Mesodermal cell (in vitro differentiated cells): ENCODE data around the gene BMERB1.
"Not testable (repeated sequence)": the region's sequence is repeated elsewhere in the genome, so short reads cannot be mapped to it uniquely, and the experiment has no call there.

ENCODE experiments used
- H3K27ac ChIP-seq: 2 replicates; pipeline ENCODE4 v1.7.0; 2013; ENCODE audit warnings: mild to moderate bottlenecking, low read depth, low read length, moderate library complexity; ENCODE audit not compliant: severe bottlenecking
- H3K36me3 ChIP-seq: 2 replicates; pipeline ENCODE4 v1.7.1; 2013; ENCODE audit warnings: mild to moderate bottlenecking, low read length, moderate library complexity; ENCODE audit not compliant: control insufficient read depth, insufficient read depth
- H3K4me1 ChIP-seq: one replicate; pipeline ENCODE4 v1.7.1; 2013; ENCODE audit warnings: mild to moderate bottlenecking, low read length; ENCODE audit not compliant: insufficient read depth, control insufficient read depth, poor library complexity, severe bottlenecking
- H3K4me3 ChIP-seq: 2 replicates; pipeline ENCODE4 v1.7.0; 2013; ENCODE audit warnings: low read length, control low read depth, mild to moderate bottlenecking; ENCODE audit not compliant: insufficient read depth, poor library complexity, severe bottlenecking; ENCODE audit errors: extremely low read depth
- H3K9me3 ChIP-seq: 2 replicates; pipeline ENCODE4 v1.7.1; 2013; ENCODE audit warnings: mild to moderate bottlenecking, low read length, moderate library complexity; ENCODE audit not compliant: control insufficient read depth
- WGBS, 2 experiments: methylation state at CpG; one replicate each; pipeline ENCODE4 v1.1.5; 2013; ENCODE audit warnings: missing lambda C conversion rate in 2 of 2; ENCODE audit not compliant: insufficient coverage in 2 of 2; 5-methylcytosine and 5-hydroxymethylcytosine counted together

Gene BMERB1

DNA sequence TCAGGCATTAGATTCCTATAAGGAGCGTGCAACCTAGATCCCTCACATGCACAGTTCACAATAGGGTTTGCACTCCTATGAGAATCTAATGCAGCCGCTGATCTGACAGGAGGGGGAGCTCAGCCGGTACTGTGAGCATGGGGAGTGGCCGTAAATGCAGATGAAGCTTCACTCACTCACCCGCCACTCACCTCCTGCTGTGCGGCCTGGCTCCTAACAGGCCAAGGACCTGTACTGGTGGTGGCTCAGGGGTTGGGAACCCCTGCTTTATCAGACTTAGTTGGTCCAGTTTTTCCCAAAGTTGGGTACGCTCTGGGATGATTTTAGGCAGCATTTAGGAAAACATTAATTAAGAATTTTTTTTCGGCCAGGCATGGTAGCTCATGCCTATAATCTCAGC is 104.8 kb downstream of the BMERB1 start:
- 57 to 60% methylated on average over 3 to 4 of the region's 8 CpGs for WGBS, 2 experiments
- H3K9me3 ChIP-seq: peaks cover 15% of the 10 kb centered on the region
- no peaks in the 10 kb centered on the region for H3K4me1 ChIP-seq

DNA sequence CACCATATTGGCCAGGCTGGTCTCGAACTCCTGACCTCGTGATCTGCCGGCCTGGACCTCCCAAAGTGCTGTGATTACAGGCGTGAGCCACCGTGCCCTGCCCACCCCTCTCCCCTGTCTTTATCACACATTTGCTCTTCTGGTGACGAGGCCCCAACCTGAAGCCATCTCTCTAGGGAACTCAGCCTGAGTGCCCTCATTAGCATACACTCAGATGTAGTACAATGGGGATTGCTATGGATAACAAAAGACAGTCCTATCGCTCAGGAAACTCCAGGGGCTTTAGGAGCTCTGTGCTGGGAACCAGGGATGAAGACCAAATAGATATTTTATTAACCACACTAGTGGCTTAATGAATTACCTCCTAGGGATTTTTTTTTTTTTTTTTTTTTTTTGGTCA is 107.9 kb downstream of the BMERB1 start:
- 68 to 78% methylated on average over 5 to 6 of the region's 7 CpGs for WGBS, 2 experiments

More for the DNA sequence above, 104.8 kb downstream of the BMERB1 start:
- H3K4me3 ChIP-seq: no peak overlapping the region
- no peak overlapping the region for H3K27ac ChIP-seq
- peaks cover 8% of the 10 kb centered on the region for H3K36me3 ChIP-seq

DNA sequence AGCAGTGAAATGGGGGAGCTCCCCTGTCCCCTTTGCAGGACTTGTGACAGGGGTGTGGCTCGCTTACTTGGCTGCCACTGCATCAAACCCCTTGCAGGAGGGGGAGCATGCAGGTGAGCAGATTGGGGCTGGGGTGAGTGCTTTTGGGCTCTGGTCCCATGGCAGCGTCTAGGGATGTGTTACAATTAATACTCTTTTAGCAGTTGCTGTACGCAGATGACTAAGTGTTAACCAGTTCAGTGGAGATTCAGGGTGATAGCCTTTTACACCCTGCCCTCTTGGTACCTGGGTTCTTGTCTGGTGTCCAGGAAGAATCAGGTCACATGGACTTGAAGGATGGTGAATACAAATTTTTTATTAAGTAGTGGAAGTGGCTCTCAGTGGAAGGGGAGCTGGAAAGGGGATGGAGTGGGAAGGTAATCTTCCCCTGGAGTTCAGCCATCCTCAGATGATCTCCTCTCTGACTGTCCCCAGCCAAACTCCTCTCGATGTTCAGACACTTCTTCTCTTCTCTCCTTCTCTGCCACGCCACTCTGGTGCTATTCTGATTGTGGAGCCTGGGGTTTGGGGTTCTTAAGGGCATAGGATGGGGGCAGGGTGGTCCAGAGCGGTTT is 108.5 kb downstream of the BMERB1 start:
- H3K27ac ChIP-seq: no peak overlapping the region
- H3K4me1 ChIP-seq: peaks cover 4% of the 10 kb centered on the region
- no peaks in the 10 kb centered on the region for H3K36me3 ChIP-seq
- peaks cover 15% of the 10 kb centered on the region for H3K9me3 ChIP-seq
- no peak overlapping the region for H3K4me3 ChIP-seq
- 87 to 93% methylated on average over 2 to 3 of the region's 6 CpGs for WGBS, 2 experiments

More for the DNA sequence above, 107.9 kb downstream of the BMERB1 start:
- Histone ChIP-seq H3K4me1 (peaks cover 4% of the 10 kb centered on the region), H3K36me3 (no peaks in the 10 kb centered on the region), H3K9me3 (peaks cover 15% of the 10 kb centered on the region), H3K27ac (no peak overlapping the region), H3K4me3 (no peak overlapping the region)

DNA sequence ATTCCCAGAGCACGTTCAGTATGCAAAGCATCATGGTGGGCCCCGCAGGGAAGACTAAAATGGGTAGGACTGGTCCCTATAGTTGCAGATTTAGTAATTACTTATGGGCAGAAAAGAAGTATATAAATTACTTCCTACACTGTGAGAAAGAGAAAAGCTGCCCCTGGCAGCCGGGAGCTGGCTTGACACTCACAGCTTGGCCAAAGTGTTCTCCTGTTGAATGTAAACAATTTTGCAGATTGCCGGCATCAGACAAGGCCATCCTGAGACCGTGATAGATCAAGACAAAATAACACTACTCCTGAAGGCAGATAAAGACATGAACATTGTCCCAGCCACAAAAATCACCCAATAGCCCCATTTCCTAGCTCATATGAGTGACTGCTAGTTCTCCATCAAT is 110.0 kb downstream of the BMERB1 start:
- peaks cover 20% of the 10 kb centered on the region for H3K9me3 ChIP-seq
- WGBS, 2 experiments: 93 to 100% methylated on average over 2 to 4 of the region's 5 CpGs
- H3K4me1 ChIP-seq: peaks cover 4% of the 10 kb centered on the region
- no peak overlapping the region for H3K27ac ChIP-seq
- H3K4me3 ChIP-seq: no peak overlapping the region
- no peaks in the 10 kb centered on the region for H3K36me3 ChIP-seq

DNA sequence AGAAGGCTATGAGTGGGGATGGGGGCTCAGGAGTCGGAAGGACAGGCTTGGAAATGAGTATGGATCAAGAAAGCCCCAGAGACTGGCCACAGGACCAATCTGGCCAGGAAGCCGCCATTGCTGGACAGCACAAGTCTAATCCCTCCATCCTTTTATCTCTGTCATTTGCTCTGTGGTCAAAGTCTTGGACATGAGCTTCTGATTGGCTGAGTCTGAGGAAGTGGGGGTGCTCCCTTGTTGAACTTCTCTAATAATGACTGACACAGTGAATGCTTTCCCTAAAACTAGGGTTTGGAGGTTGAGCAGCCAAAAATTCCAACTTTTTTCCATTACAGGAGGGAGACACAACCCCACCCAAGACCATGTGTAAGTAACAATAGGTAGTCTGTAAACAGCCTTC is 111.2 kb downstream of the BMERB1 start:
- Histone ChIP-seq H3K27ac (no peak overlapping the region), H3K4me1 (peaks cover 4% of the 10 kb centered on the region), H3K36me3 (no peaks in the 10 kb centered on the region), H3K4me3 (no peak overlapping the region), H3K9me3 (peaks cover 20% of the 10 kb centered on the region)
- WGBS, 2 experiments: 100% methylated on average over 2 of the region's 2 CpGs; no CpG with 5 or more reads in 1 of the 2 experiments

DNA sequence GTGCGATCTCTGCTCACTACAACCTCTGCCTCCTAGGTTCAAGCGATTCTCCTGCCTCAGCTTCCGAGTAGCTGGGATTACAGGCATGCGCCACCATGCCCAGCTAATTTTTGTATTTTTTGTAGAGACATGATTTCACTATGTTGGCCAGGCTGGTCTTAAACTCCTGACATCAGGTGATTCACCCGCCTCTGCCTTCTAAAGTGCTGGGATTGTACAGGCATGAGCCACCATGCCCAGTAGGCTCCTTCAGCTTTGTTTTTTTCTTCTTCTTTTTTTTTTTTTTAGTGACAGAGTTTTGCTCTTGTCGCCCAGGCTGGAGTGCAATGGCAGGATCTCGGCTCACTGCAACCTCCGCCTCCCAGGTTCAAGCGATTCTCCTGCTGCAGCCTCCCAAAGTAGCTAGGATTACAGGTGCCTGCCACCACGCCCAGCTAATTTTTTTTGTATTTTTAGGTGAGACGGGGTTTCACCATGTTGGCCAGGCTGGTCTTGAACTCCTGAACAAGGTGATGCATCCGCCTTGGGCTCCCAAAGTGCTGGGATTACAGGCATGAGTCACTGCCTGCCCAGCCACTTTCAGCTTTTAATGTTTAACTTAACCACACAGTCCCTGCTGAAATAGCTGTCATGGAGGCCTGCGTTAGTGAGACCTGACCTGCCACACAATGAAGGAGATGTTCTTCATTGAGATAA is 112.8 kb downstream of the BMERB1 start:
- H3K4me1 ChIP-seq, H3K27ac ChIP-seq, H3K36me3 ChIP-seq, H3K4me3 ChIP-seq: not testable (repeated sequence)
- WGBS, 2 experiments: 85 to 91% methylated on average over 8 to 9 of the region's 13 CpGs
- H3K9me3 ChIP-seq: peaks cover 20% of the 10 kb centered on the region

DNA sequence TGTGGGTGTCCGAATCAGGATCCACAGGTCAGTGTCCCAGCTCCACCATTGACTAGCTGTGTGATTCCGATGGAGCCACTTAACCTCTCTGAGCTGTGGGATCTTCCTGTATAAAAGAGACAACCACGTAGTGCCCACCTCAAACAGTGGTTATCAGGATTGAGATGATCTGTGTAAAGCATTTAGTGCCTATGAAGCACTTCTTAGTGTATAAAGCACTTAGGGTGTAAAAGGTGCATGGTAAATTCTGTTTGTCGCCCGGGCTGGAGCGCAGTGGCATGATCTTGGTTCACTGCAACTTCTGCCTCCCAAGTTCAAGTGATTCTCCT is 113.3 kb downstream of the BMERB1 start:
- WGBS, 2 experiments: 96 to 100% methylated on average over 5 to 6 of the region's 6 CpGs
- peaks cover 4% of the 10 kb centered on the region for H3K4me1 ChIP-seq
- no peak overlapping the region for H3K27ac ChIP-seq
- H3K4me3 ChIP-seq: no peak overlapping the region
- H3K9me3 ChIP-seq: peaks cover 15% of the 10 kb centered on the region
- H3K36me3 ChIP-seq: no peaks in the 10 kb centered on the region

DNA sequence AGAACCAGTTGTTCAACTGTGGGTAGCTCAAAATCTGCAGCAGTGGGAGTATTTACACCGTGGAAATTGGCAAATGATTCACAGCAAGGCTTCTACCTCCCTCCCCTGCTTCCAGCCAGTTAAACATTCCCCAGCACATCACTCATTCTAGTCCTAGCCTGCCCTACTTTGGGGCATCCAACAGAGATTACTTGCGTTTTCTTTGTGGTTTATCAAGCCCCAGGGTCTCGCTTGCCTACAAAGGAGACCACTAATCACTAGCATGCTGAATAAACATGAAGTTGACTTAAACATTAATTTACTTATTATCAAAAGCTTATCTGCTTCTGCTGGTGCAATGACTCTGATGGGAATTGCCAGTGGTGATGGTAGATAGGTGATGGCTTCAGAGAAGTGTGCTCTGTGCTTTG is 114.1 kb downstream of the BMERB1 start:
- Histone ChIP-seq H3K4me1 (peaks cover 4% of the 10 kb centered on the region), H3K27ac (no peak overlapping the region), H3K36me3 (no peaks in the 10 kb centered on the region), H3K4me3 (no peak overlapping the region), H3K9me3 (peaks cover 8% of the 10 kb centered on the region)
- 86 to 92% methylated on average over 1 to 3 of the region's 3 CpGs for WGBS, 2 experiments

DNA sequence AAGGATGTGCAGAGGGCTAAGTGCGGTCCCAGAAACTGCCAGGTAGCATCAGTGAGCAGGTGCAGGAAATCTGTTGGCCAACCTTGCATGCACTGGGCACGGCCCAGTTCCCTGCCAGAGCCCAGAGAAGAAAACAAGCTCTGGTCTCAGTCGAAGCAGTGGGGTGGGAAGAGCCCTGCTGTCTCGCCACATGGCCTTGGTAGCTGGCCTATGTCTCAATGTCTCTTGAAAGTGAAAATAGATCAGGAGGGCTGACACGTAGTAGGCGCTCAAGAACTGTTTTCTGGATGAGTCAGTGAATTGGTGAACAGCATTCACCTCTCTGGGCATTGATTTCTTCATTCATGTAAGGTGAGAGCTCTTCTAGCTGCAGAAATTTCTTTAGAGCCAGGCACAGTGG is 118.1 kb downstream of the BMERB1 start:
- Histone ChIP-seq H3K9me3 (peaks cover 6% of the 10 kb centered on the region), H3K4me3 (no peak overlapping the region), H3K4me1 (no peaks in the 10 kb centered on the region), H3K36me3 (no peaks in the 10 kb centered on the region), H3K27ac (no peak overlapping the region)
- 89 to 93% methylated on average over 4 to 5 of the region's 6 CpGs for WGBS, 2 experiments

DNA sequence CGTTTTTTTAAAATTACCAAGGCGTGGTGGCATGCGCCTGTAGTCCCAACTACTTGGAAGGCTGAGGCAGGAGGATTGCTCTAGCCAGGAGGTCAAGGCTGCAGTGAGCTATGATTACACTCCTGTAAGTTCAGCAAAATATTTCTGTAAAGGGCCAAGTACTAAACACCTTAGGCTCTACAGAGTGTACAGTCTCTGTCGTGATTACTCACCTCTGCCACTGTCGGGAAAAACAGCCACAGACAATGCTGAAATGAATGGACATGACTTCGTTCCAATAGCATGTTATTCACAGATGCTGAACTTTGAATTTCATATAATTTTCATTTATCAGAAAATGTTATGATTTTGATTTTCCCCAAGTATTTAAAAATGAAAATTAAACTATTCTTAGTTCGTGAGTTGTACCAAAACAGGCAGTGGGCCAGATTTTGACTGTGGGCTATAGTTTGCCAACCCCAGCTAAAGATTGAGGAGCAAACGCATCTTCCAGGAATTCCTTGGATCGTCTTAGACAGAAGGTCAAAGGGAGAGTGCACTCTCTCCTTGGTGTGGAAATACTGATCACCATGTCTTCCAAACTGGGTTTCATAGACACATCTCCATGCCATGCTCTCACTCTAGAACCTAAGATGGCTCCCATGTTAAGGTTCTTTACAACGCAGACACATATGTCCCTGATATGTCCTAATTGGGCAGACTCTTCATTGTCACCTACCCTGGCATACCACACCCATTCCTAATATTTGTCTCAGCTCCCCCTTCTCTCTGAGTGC is 119.1 kb downstream of the BMERB1 start:
- Histone ChIP-seq H3K4me3 (no peak overlapping the region), H3K9me3 (no peaks in the 10 kb centered on the region), H3K27ac (no peak overlapping the region), H3K36me3 (no peaks in the 10 kb centered on the region), H3K4me1 (no peaks in the 10 kb centered on the region)
- 92 to 95% methylated on average over 7 to 9 of the region's 10 CpGs for WGBS, 2 experiments

DNA sequence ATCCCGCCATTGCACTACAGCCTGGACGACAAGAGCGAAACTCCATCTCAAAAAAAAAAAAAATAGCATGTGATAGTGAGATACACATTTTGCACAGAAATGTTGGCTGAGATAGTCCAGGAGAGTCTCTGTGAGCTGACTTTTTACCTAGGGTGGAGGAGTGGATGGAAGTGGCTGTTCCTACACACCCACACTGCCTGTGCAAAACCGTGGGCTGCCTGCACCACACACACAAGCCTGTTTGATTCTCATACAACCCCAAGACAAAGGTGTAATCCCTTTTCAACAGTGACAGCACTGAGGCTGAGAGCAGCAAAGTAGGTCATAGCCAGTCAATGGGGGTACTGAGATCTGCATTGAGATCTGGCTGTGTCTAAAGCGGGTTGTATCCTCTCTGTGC is 121.7 kb downstream of the BMERB1 start:
- 100% methylated on average over 3 of the region's 5 CpGs for WGBS, 2 experiments
- Histone ChIP-seq H3K4me3 (no peak overlapping the region), H3K4me1 (no peaks in the 10 kb centered on the region), H3K27ac (no peak overlapping the region), H3K9me3 (no peaks in the 10 kb centered on the region), H3K36me3 (no peaks in the 10 kb centered on the region)
